ENCODE measurements around the gene LRP4. TPM values are rescaled to one million over a fixed set of nuclear protein-coding genes. Genes with fewer than 3 reads are reported as not detected.

Gene LRP4
- total RNA-seq, 2 donors from 2014 or later = 9.1 to 10.1 TPM

DNA sequence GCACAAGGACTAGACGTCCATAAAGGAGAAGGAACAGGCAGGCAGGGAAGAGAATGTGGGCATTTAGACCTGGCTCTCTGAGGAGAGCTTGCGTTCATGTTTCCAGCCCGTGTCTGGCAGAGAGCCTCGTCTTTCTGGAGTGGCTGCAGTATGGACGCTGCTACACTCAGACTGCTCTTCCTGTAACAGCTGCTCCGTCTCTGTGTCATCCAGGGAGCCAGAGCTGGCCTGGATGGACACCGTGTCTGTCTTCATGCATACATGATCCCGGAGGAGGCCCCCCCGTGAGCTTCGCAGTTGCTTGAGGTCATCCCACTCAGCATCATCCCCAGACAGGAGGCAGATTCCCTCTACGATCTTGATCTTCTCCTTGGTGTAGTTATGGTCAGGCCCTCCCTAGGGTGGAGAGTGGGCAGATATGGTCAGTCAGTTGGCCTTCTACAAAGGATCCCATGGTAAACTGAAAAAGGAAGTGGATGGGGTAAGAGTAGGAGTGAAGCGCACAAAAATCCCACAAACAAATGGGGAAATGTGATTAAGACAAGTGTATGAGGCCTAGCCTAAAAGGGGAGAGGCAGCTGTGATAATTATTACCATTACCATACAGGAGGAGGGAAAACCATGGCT lies 59.3 kb downstream of the LRP4 start:
- no peak for DNase-seq (ENCODE audit: low spot score)
- intact Hi-C loops (cut with DNase I) = no loop called here

DNA sequence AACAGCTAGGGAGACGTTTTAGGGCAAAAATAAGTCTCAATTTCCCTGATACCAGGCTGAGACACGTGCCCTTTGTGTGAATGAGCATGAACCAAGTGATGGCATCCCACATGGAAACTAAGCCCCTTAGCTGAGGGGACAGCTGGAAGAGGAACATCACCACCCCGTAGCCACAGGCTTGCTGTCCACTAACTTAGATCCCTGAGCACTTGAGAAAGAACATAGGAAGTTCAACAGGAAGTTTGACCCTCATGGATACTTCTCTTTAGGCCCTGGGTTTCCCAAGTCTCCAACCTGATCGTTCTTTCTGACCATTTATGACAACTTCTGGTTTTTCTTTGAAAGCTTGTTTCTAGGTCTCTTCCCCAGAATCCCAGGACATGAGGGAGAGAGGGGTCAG lies 60.7 kb downstream of the LRP4 start:
- intact Hi-C loops (cut with DNase I) = no loop called here

DNA sequence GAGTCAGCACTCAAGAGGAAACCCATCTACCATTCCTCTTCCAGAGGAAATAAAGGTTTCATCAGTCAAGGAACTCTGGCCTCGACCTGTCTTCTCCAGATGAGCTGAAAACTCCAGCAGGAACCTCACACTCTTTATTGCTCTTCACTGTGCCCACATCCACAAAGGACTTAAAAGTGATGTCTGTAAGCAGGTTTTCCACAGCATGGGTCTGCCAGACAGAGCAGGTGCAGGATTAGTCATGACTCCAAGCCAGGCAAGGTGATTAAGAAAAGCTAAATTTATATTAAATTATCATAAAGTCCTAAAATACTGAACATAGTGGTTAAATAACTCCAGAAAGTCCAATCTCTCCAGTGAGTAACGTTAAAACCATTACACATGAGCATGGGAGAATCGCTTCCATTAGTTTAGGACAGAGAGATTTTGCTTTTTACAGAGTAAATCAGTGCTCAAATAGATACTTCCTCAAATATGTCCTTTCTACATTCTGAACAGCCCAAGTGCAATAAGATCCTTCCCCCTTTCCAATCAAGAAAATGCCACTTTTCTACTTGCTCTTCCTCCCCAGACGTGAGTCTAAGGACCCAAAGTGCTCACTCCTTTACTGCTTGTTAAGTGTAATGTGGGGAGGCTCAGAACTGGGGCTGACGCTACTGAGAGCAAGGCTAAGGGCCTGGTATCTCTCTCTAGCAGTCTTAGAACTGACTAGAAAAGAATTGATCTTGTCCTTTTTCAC lies 61.6 kb downstream of the LRP4 start:
- intact Hi-C loops (cut with DNase I) = no loop called here

More for the DNA sequence above, 60.7 kb downstream of the LRP4 start:
- DNase-seq (ENCODE audit: low spot score) = no peak

DNA sequence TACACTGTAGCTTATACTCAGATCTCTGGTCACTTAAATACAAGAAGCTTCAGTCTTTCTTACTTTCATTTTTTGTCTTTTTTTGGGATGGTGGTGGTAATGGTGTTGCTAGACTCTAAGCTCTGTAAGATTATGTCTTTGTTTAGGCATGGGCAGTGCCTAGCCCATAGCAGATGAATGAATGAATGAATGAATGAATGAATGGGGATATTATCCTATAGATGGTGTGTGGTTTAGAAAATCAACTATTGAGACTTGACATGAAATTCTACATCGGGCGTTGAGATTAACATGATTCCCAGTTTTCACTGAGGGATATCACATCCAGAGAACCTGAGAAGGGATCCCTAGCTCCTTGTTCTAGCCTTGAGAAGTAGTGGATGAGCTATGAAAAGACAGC lies 62.5 kb downstream of the LRP4 start:
- DNase-seq (ENCODE audit: low spot score) = no peak
- intact Hi-C loops (cut with DNase I) = no loop called here

More for the DNA sequence above, 61.6 kb downstream of the LRP4 start:
- no peak for DNase-seq (ENCODE audit: low spot score)

DNA sequence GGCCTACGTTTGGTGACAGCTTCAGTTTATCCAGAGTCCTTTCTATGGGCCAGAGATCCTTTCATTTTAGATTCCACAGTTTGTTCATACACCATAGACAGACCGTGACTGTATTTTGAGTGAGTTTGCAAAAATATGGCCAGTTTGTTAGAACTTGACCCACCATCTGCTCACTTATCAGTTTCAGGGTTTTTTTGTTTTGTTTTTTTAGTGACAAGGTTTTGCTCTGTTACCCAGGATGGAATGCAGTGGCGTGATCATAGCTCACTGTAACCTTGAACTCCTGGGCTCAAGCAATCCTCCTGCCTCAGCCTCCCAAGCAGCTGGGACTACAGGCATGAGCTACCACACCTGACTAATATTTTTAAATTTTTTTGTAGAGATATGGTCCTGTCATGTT lies 63.2 kb downstream of the LRP4 start:
- intact Hi-C loops (cut with DNase I) = no loop called here
- DNase-seq (ENCODE audit: low spot score) = no peak

DNA sequence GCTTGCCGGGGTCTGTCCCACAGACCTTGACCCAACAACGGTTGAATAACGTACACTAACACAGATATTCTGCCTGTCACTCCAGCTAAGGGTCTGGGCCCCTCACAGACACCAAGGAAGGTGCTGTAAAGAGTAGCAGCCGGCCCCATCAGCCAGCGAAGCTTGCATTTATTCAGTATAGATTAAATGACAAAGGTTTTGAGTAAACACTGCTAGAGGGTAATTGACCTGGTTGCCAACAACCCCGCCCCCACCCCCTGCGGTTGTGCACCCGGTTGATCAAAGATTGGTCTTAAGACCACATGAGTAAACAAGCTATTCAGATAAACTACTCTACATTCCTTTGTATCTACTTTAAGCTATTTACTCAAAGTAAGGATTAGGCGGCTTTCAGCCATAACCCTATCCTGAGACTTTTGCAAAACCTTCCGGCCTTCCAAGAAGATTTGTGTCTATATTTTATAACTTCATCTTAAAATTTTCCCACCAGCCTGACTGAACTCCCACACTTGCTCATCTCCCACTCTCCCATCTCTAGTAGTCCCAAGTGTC lies 67.4 kb downstream of the LRP4 start:
- intact Hi-C loops (cut with DNase I) = no loop called here
- DNase-seq (ENCODE audit: low spot score) = no peak

DNA sequence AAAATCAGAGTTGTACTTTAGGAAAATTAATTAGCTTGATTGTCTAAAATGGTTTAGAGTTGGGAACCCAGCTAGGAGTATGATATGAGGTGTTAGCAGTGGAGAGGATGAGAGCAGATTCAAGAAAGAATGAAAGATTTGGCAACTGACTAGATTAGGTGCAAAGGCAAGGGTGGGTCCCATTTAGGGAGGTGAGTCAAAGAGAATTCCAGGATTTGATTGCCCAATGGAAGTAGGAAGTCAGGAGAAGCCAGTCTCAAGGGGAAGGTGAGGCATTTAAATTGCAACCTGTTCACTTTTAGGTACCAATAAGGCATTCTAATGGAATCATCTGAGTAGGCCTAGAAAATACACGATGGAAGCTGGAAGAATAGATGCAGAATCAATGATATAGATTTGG lies 68.7 kb downstream of the LRP4 start:
- intact Hi-C loops (cut with DNase I) = no loop called here
- no peak for DNase-seq (ENCODE audit: low spot score)

DNA sequence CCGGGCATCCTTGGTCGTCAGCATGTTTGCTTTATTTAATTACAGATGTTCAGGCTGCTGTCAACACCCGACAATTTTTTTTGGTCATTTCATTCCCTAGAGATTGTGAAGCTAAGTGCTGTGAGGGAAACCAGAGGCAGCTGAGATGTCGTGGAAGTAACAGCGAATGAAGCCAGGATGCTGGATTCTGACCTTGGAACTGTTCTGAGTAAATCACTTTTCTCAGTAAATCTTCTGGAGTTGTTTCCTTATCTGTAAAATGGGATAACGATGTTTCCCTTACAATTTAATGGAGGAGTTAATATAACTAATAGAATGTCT lies 71.9 kb downstream of the LRP4 start:
- intact Hi-C loops (cut with DNase I) = no loop called here

DNA sequence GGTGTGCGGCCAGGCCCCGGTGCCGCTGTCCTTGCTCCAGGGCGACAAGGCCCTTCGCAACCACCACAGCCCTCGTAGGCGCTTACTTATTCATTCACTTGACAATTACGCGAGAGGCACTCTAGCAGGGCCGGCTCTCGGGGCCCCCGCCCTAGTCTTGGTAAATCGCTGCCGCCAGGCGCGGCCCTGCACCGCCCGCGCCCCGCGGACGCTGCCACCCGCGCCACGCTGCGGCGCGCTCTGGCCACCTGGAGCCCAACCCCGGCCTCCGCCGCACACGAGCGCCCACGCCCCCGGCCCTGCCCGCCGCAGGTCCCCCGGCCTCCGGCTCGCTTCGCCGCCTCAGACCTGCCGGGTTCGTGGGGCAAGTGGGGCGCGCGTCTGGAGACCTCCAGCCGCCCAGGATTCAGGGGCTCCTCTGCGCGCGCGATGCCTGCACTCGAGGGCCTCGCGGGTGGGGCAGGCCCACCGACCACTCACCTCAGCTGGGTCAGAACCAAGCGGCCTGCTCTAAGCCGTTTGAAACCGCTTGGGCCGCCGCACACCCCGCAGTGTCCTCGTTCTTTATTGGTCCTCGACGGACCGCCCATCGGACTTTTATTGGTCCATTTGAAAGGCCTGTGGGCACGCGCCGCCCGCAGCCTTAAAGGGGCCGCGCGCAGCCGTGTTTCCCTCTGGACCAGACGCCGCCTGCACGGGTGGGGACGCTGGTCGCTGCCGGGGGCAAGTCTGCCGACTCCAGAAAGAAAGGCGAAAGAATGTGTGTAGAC lies 72.4 kb downstream of the LRP4 start, which contains the start of gene CKAP5:
CKAP5 (minus strand) TSS at position 541 of the 770 bp plus-strand sequence. CDS start 25,049 bp downstream, outside the sequence.
- intact Hi-C loops (cut with DNase I) = no loop called here
- peak; percentile 97 for DNase-seq (ENCODE audit: low spot score)

More for the DNA sequence above, 71.9 kb downstream of the LRP4 start:
- DNase-seq (ENCODE audit: low spot score) = no peak

DNA sequence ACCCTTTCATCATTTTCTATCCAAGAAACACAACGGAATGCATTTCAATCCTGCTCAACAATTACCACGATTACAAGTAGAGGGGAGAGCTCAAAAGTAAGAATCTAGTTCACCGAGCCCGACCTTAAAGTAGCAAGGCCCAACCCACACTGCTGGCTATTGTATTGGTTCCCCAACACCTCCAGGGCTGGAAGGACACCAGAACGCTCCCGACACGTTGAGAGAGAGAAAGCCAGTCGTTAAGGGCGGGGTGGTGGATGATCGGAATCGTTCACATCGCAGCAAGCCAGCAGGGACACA lies 73.0 kb downstream of the LRP4 start:
- intact Hi-C loops (cut with DNase I) = no loop called here
- no peak for DNase-seq (ENCODE audit: low spot score)

DNA sequence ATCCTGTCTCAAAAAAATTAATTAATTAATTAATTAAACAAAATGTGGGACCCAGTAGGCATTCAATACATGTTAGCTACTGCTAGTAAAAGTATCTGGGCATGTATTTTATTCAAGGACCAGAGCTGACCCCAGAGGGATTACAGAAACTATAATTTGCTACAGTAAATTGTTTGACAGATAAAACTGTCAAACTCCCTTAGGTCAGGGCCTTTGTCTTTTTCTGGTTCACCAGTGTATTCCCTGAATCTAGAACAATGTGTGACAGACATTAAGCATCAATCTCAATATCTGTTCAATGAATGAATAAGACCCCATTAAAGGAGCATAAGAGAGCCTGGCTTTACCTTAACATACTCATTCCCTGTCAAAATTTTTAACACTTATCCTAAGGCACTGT lies 78.2 kb downstream of the LRP4 start:
- intact Hi-C loops (cut with DNase I) = no loop called here
- DNase-seq (ENCODE audit: low spot score) = no peak

DNA sequence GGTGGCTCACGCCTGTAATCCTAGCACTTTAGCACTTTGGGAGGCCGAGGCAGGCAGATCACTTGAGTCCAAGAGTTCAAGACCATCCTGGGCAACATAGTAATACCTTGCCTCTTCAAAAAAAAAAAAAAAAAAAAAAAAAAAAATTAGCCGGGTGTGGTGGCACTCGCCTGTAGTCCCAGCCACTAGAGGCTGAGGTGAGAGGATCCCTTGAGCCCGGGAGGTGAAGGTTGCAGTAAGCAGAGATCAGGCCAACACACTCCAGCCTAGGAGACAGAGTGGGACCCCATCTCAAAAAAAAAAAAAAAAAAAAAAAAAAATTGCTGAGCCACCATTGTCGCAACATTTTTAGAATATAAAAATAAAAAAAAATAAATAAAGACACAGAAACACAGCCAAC lies 79.8 kb downstream of the LRP4 start:
- intact Hi-C loops (cut with DNase I) = no loop called here
- no peak for DNase-seq (ENCODE audit: low spot score)

DNA sequence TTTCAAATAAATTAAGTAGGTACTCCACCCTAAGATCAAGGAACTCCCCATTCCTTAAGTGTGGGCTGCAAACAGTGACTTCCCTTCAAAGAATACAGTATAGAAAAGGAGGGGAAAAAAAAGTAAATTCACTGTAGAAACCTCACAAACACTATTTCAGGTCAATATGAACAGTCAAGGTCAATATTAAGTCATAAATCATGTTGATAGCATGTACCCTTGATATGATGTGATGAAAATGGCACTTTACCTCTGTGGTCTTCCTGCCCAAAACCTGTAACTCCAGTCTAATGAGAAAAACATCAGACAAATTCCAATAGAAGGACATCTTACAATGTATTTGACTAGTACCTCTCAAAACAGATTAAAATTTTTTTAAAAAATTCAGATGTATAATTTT lies 80.5 kb downstream of the LRP4 start:
- intact Hi-C loops (cut with DNase I) = no loop called here
- DNase-seq (ENCODE audit: low spot score) = no peak

DNA sequence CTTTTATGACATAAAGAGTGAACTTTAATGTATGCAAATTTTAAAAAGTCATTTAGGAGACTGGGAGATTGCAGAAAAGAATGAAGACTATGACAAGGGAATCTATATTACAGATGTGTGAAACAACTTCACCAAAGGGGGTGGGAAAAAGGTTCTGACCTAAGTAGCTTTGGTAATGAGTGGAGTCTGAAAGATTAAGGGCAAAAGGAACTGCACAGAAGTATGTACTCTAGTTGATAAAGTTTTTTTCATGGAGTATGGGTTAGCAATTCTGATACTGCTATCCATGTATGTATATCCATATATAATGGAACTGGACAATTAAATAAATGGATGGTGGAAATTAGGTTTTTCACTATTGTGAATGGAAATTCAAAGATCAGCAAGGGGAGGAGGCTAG lies 81.5 kb downstream of the LRP4 start:
- intact Hi-C loops (cut with DNase I) = no loop called here

DNA sequence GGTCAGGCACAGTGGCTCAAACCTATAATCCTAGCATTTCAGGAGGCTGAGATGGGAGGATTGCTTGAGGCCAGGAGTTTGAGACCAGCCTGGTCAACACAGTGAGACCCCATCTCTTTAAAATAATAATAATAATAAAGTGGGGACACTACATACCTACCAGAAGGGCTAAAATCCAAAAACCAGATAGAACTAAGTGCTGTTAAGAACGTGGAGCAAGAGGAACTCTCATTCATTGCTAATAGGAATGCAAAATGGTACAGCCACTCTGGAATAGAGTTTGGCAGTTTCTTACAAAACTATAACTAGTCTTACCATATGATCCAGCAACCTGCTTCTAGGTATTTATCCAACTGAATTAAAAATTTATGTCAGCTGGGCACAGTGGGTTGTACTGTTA lies 81.9 kb downstream of the LRP4 start:
- intact Hi-C loops (cut with DNase I) = no loop called here
- DNase-seq (ENCODE audit: low spot score) = no peak

More for the DNA sequence above, 81.5 kb downstream of the LRP4 start:
- DNase-seq (ENCODE audit: low spot score) = no peak

DNA sequence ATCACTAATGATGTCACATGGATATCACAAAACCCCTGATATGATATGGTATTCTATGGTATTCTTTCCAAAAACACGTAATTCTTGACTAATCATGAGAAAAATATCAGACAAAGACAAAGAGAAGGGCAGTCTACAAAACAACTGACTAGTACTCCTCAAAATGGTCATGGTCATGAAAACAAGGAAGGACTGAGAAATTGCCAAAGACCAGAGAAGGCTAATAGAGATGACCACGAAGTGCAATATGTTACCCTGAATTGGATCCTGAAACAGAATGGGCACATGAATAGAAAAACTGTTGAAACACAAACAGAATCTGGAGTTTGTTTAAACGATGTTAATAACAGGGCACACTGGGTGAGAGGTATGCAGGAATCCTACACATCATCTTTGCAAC lies 82.5 kb downstream of the LRP4 start:
- intact Hi-C loops (cut with DNase I) = no loop called here
- no peak for DNase-seq (ENCODE audit: low spot score)

DNA sequence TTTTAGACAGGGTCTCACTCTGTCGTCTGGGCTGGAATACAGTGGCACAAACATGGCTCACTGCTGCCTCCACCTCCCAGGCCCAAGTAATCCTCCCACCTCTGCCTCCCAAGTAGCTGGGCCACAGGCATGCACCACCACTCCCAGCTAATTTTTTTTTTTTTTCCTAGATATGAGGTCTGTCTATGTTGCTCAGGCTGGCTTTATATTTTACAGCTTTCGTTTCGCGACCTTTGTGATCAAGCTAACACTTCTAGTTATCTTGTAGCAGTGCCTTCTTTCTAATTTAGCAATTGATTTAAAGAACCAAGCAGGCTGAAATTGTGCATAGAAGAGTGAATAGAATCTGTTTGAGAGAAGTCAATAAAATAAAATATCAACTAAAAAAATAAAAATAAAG lies 83.5 kb downstream of the LRP4 start:
- intact Hi-C loops (cut with DNase I) = no loop called here
- DNase-seq (ENCODE audit: low spot score) = no peak

DNA sequence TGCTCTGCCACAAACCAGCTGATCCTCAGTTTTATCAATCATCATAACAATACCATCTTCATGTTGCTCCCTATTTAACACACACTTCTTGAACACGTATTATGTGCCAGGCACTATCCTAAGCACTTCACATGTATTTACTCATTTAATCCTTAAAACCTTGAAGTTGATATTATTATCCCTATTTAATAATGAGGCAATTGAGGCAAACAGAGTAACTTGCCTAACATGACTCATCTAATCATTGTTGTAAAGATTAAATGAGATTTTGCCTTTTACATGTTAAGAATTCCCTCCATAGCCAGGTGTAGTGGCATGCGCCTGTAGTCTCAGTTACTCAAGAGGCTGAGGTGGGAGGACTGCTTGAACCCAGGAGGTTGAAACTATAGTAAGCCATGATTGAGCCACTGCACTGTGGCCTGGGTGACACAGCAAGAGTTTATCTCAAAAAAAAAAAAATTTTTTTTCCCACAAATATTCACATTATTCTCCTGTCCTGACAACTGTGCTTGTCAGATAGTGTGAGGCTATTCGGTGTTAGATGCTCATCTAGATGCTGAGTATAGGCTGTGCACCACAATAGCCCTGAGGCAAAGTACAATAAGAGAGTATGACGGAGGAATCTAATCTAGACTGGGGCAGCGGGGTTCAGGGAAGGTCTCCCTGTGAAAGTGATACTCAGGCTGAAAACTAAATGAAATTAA lies 85.7 kb downstream of the LRP4 start:
- intact Hi-C loops (cut with DNase I) = no loop called here
- no peak for DNase-seq (ENCODE audit: low spot score)

DNA sequence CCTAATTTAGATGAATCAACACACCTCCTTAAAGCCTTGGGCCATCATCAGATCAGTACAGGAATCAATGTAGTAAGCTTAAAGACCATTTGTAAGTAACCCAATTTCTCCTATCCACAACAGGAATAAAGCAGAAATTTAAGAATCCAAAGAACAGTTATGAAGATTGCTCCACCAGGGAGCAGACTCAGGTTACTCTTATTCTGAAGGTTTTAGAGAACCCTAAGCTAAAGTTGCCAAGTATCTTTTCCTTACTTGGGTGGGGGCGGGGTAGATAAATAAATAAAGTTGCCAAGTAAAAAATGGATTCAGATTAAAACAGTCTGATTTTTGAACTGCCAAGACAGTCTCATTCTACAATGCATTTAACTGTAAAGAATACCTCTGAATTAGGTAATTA lies 90.4 kb downstream of the LRP4 start:
- intact Hi-C loops (cut with DNase I) = no loop called here
- no peak for DNase-seq (ENCODE audit: low spot score)

Measured in posterior vena cava (tissue), 2 donors.